ENCODE results near the gene PLCB4. TPM values are rescaled to one million over a fixed set of nuclear protein-coding genes. Genes with fewer than 3 reads are reported as not detected.

The PLCB4 gene
- polyA plus RNA-seq, 3 donors = not detected

DNA sequence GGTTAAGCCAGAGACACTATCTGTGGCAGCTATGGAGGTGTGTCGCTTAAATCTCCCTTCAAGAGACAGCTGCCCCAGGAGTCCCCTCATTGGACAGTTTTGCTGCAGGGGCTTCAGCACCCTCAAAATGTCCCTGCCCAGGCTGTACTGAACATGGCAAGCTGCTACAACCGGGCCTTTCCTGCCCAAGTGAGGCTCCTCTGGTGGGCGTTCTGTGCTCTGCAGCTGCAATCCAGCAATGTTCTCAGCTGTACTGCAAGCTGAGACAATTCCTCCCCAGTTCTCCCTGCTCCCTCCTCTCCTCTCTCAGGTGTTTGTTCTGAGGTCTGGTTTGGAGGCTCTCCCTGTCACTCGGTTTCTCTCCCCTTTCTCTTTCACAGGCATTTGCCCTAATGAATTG lies 254.7 kb downstream of the PLCB4 start:
- no peak for TF ChIP-seq CTCF (IDR thresholded peaks at IDR 0.05)
- H3K4me3 ChIP-seq (replicated peaks in 1 of 3; ENCODE audit: low read depth in 2 of 3, low read length in 3 of 3) = no peak overlapping the region
- H3K9me3 Mint-ChIP-seq = peaks cover 0 to 2% (median 0%) of the 10 kb centered on the region in 7 donors
- no peak overlapping the region for H2AFZ ChIP-seq (ENCODE audit: insufficient read depth, low read depth, low read length, poor library complexity, severe bottlenecking)
- peaks cover 18% of the 10 kb centered on the region for H3K4me1 Mint-ChIP-seq
- 86% methylated on average over 2 of the region's 4 CpGs for WGBS (ENCODE audit: insufficient coverage)
- H3K36me3 Mint-ChIP-seq = no peaks in the 10 kb centered on the region
- H3K4me3 Mint-ChIP-seq = no peak overlapping the region
- H3K36me3 ChIP-seq (replicated peaks in 1 of 2; ENCODE audit: control insufficient read depth in 1 of 2, insufficient read depth in 2 of 2, low read length in 2 of 2) = no peaks in the 10 kb centered on the region
- intact Hi-C loops (cut with micrococcal nuclease) = no loop called here
- peak overlapping the region in 1 of 7 donors; percentile 31 for H3K27ac Mint-ChIP-seq
- no peaks in the 10 kb centered on the region for H3K79me2 ChIP-seq (ENCODE audit: insufficient read depth, low read length)
- no peak overlapping the region for H3K9ac ChIP-seq (ENCODE audit: insufficient read depth, low read length, poor library complexity, severe bottlenecking)
- peaks cover 5 to 12% of the 10 kb centered on the region in 2 donors for H3K4me1 ChIP-seq (ENCODE audit: control insufficient read depth in 1 of 2, insufficient read depth in 2 of 2, low read length in 2 of 2)
- no peak overlapping the region for H3K27ac ChIP-seq (ENCODE audit: low read depth in 1 of 2, low read length in 2 of 2)
- DNase-seq = no peak
- no peaks in the 10 kb centered on the region for H4K20me1 ChIP-seq (ENCODE audit: insufficient read depth, low read length)
- no peak overlapping the region for H3K4me2 ChIP-seq (replicated peaks; ENCODE audit: extremely low read depth, low read length, poor library complexity, severe bottlenecking)
- no peaks in the 10 kb centered on the region for H3K27me3 ChIP-seq (ENCODE audit: control insufficient read depth in 2 of 2, insufficient read depth in 2 of 2, low read length in 2 of 2)
- no peaks in the 10 kb centered on the region for H3K9me3 ChIP-seq (replicated peaks in 1 of 2; ENCODE audit: control insufficient read depth in 1 of 2, insufficient read depth in 1 of 2, low read length in 2 of 2)
- H3K27me3 Mint-ChIP-seq (ENCODE audit: low read depth in 3 of 3) = peaks cover 0 to 4% (median 2%) of the 10 kb centered on the region in 3 donors

- Histone ChIP-seq H3K4me2 (replicated peaks; ENCODE audit: extremely low read depth, low read length, poor library complexity, severe bottlenecking) (no peak overlapping the region), H3K27me3 (ENCODE audit: control insufficient read depth in 2 of 2, insufficient read depth in 2 of 2, low read length in 2 of 2) (no peaks in the 10 kb centered on the region), H3K9ac (ENCODE audit: insufficient read depth, low read length, poor library complexity, severe bottlenecking) (no peak overlapping the region), H3K4me3 (replicated peaks in 1 of 3; ENCODE audit: low read depth in 2 of 3, low read length in 3 of 3) (no peak overlapping the region), H3K9me3 (replicated peaks in 1 of 2; ENCODE audit: control insufficient read depth in 1 of 2, insufficient read depth in 1 of 2, low read length in 2 of 2) (no peaks in the 10 kb centered on the region), H2AFZ (ENCODE audit: insufficient read depth, low read depth, low read length, poor library complexity, severe bottlenecking) (no peak overlapping the region), H3K36me3 (replicated peaks in 1 of 2; ENCODE audit: control insufficient read depth in 1 of 2, insufficient read depth in 2 of 2, low read length in 2 of 2) (no peaks in the 10 kb centered on the region), H3K79me2 (ENCODE audit: insufficient read depth, low read length) (no peaks in the 10 kb centered on the region), H3K4me1 (ENCODE audit: control insufficient read depth in 1 of 2, insufficient read depth in 2 of 2, low read length in 2 of 2) (no peaks in the 10 kb centered on the region), H3K27ac (ENCODE audit: low read depth in 1 of 2, low read length in 2 of 2) (no peak overlapping the region), H4K20me1 (ENCODE audit: insufficient read depth, low read length) (no peaks in the 10 kb centered on the region)
- DNase-seq = no peak
- intact Hi-C loops (cut with micrococcal nuclease) = no loop called here
- no peaks in the 10 kb centered on the region for H3K9me3 Mint-ChIP-seq
- H3K4me3 Mint-ChIP-seq = no peak overlapping the region
- H3K27ac Mint-ChIP-seq = no peak overlapping the region
- no peak for TF ChIP-seq CTCF (IDR thresholded peaks at IDR 0.05)
- peaks cover 0 to 6% (median 0%) of the 10 kb centered on the region in 3 donors for H3K27me3 Mint-ChIP-seq (ENCODE audit: low read depth in 3 of 3)
- no peaks in the 10 kb centered on the region for H3K4me1 Mint-ChIP-seq
- WGBS (ENCODE audit: insufficient coverage) = 90% methylated on average over 3 of the region's 4 CpGs
- H3K36me3 Mint-ChIP-seq = no peaks in the 10 kb centered on the region
Measured at GRCh38 chr20:9329355-9330101, 260.6 kb downstream of the PLCB4 start.

Data from CD14-positive monocyte (primary cell).